NCI-H526 treated with DMSO at 0.1 percent for 48 hours (cell line): Measurements from ENCODE around the gene GRAP2.
A peak's percentile ranks its signal among the peaks of the same experiment; 100 is the strongest.

ENCODE experiments used
- DNase-seq: peaks from one replicate; lab custom pipeline; 2025; lab: John Stamatoyannopoulos, UW

GRAP2 gene

GRCh38 chr22:39925909-39926679 lies 25.2 kb downstream of the GRAP2 start:
- DNase-seq: no peak

- no peak for DNase-seq
These were observed 25.9 kb downstream of the GRAP2 start for GRCh38 chr22:39926753-39927152.

GRCh38 chr22:39927544-39927943 lies 26.7 kb downstream of the GRAP2 start:
- no peak for DNase-seq

GRCh38 chr22:39928536-39929520 lies 27.9 kb downstream of the GRAP2 start:
- no peak for DNase-seq

- DNase-seq: no peak
These were observed 30.4 kb downstream of the GRAP2 start for GRCh38 chr22:39931251-39931650.

GRCh38 chr22:39932166-39932565 lies 31.3 kb downstream of the GRAP2 start:
- no peak for DNase-seq

GRCh38 chr22:39932918-39933649 lies 32.2 kb downstream of the GRAP2 start:
- no peak for DNase-seq

- DNase-seq: no peak
These were observed 32.9 kb downstream of the GRAP2 start for GRCh38 chr22:39933741-39934140.

GRCh38 chr22:39935116-39935515 lies 34.2 kb downstream of the GRAP2 start:
- no peak for DNase-seq

GRCh38 chr22:39935612-39936011 lies 34.7 kb downstream of the GRAP2 start:
- no peak for DNase-seq

GRCh38 chr22:39936523-39937145 lies 35.8 kb downstream of the GRAP2 start:
- no peak for DNase-seq

GRCh38 chr22:39937906-39938305 lies 37.0 kb downstream of the GRAP2 start:
- no peak for DNase-seq

GRCh38 chr22:39938509-39939111 lies 37.7 kb downstream of the GRAP2 start:
- no peak for DNase-seq

- DNase-seq: no peak
These were observed 38.9 kb downstream of the GRAP2 start for GRCh38 chr22:39939830-39940229.

- DNase-seq: peak; percentile 23
These were observed 39.9 kb downstream of the GRAP2 start for GRCh38 chr22:39940757-39941305.

- peak; percentile 91 for DNase-seq
These were observed 40.7 kb downstream of the GRAP2 start for GRCh38 chr22:39941601-39942000.

GRCh38 chr22:39942439-39943230 lies 41.8 kb downstream of the GRAP2 start:
- no peak for DNase-seq

GRCh38 chr22:39943337-39943736 lies 42.5 kb downstream of the GRAP2 start:
- no peak for DNase-seq

GRCh38 chr22:39943953-39944872 lies 43.3 kb downstream of the GRAP2 start:
- peak; percentile 13 for DNase-seq
